IMR-90 (cell line): Measurements from ENCODE around the gene SRP9. TPM values are rescaled to one million over a fixed set of nuclear protein-coding genes. Genes with fewer than 3 reads are reported as not detected.

Experiments used
- ATAC-seq: fragments of 200-7000 bp; cut with Tn5 transposase; 2 replicates; pipeline ENCODE4 v1.9.1; 2020; ENCODE audit warnings: low read depth, mild to moderate bottlenecking, moderate library complexity
- BruUV-seq: library from RNA; stranded (reverse); fragments of 400-500 nt; replicated peaks from 2 replicates; lab custom pipeline; 2021; lab: Mats Ljungman, UMichigan
- CTCF ChIA-PET: fragments of 300-600 bp; formaldehyde crosslinking; extraction: SDS; loops from one replicate; lab custom pipeline; 2021; ENCODE audit warnings: antibody characterized with exemption; lab: Yijun Ruan, JAX
- POLR2A ChIA-PET: fragments of 300-600 bp; sonication (Branson Sonifier 250); formaldehyde crosslinking; loops from one replicate; lab custom pipeline; 2022; ENCODE audit warnings: antibody characterized with exemption; ENCODE audit not compliant: unreplicated experiment; lab: Charles Lee
- DNase-seq: peaks from one replicate; pipeline ENCODE4 v3.0.0; 2013
- H2AFZ ChIP-seq: replicated peaks from 2 replicates; pipeline ENCODE3; 2013; ENCODE audit warnings: low read length, mild to moderate bottlenecking; ENCODE audit not compliant: poor library complexity
- H2AK5ac ChIP-seq: 2 replicates; pipeline ENCODE4 v1.6.1; 2013; ENCODE audit warnings: low read depth, low read length, inconsistent platforms
- H2AK9ac ChIP-seq: replicated peaks from 2 replicates; pipeline ENCODE3; 2013; ENCODE audit warnings: mild to moderate bottlenecking, low read depth, low read length, moderate library complexity; ENCODE audit not compliant: poor library complexity
- H2BK120ac ChIP-seq: 2 replicates; pipeline ENCODE4 v1.6.1; 2013; ENCODE audit warnings: low read depth, low read length, inconsistent platforms
- H2BK15ac ChIP-seq: 3 replicates; pipeline ENCODE4 v1.6.1; 2013; ENCODE audit warnings: low read depth, low read length, inconsistent platforms
- H2BK20ac ChIP-seq: 2 replicates; pipeline ENCODE4 v1.6.1; 2013; ENCODE audit warnings: low read depth, mild to moderate bottlenecking, inconsistent platforms, low read length, moderate library complexity
- H2BK5ac ChIP-seq: 2 replicates; pipeline ENCODE4 v1.6.1; 2013; ENCODE audit warnings: mild to moderate bottlenecking, low read depth, low read length, inconsistent platforms; ENCODE audit not compliant: poor library complexity, severe bottlenecking
- H3K14ac ChIP-seq: replicated peaks from 2 replicates; pipeline ENCODE4 v1.6.1; 2013; ENCODE audit warnings: low read depth, low read length, inconsistent platforms
- H3K18ac ChIP-seq: 2 replicates; pipeline ENCODE4 v1.6.1; 2013; ENCODE audit warnings: low read depth, low read length, control low read depth
- H3K23ac ChIP-seq: 2 replicates; pipeline ENCODE4 v1.6.1; 2013; ENCODE audit warnings: low read depth, low read length, inconsistent platforms
- H3K27ac ChIP-seq: 2 replicates; pipeline ENCODE4 v1.5.1; 2013; ENCODE audit warnings: mild to moderate bottlenecking, control low read depth, low read length; ENCODE audit not compliant: insufficient read depth
- H3K27me3 ChIP-seq: 2 replicates; pipeline ENCODE4 v1.6.1; 2013; ENCODE audit warnings: low read length; ENCODE audit not compliant: control insufficient read depth, insufficient read depth
- H3K36me3 ChIP-seq: 2 replicates; pipeline ENCODE4 v1.6.1; 2013; ENCODE audit warnings: low read length, mixed read lengths; ENCODE audit not compliant: control insufficient read depth, insufficient read depth
- H3K4ac ChIP-seq: 2 replicates; pipeline ENCODE4 v1.6.1; 2013; ENCODE audit warnings: low read depth, low read length, inconsistent platforms
- H3K4me1 ChIP-seq: 2 replicates; pipeline ENCODE4 v1.6.1; 2013; ENCODE audit warnings: low read length, mixed read lengths; ENCODE audit not compliant: control insufficient read depth, insufficient read depth
- H3K4me2 ChIP-seq: 2 replicates; pipeline ENCODE4 v1.6.1; 2013; ENCODE audit warnings: low read depth, mild to moderate bottlenecking, control low read depth, low read length, moderate library complexity
- H3K4me3 ChIP-seq: 2 replicates; pipeline ENCODE4 v1.5.1; 2013; ENCODE audit warnings: low read depth, mild to moderate bottlenecking, control low read depth, low read length, moderate library complexity; ENCODE audit not compliant: insufficient read depth
- H3K56ac ChIP-seq: 2 replicates; pipeline ENCODE4 v1.6.1; 2013; ENCODE audit warnings: low read length, inconsistent platforms; ENCODE audit not compliant: insufficient read depth; ENCODE audit errors: extremely low read depth
- H3K79me1 ChIP-seq, 2 experiments: 2 replicates each; pipeline ENCODE4 v1.6.1; 2013; ENCODE audit warnings: low read length in 2 of 2, inconsistent platforms in 1 of 2, low read depth in 1 of 2
- H3K9ac ChIP-seq: 2 replicates; pipeline ENCODE4 v1.6.1; 2013; ENCODE audit warnings: low read depth, low read length, control low read depth
- H3K9me1 ChIP-seq: 2 replicates; pipeline ENCODE4 v1.6.1; 2013; ENCODE audit warnings: low read length, inconsistent platforms; ENCODE audit not compliant: insufficient read depth
- H3K9me3 ChIP-seq: 2 replicates; pipeline ENCODE4 v1.6.1; 2013; ENCODE audit warnings: low read length; ENCODE audit not compliant: control insufficient read depth, insufficient read depth
- H4K20me1 ChIP-seq: 2 replicates; pipeline ENCODE4 v1.6.1; 2013; ENCODE audit warnings: low read length, inconsistent platforms; ENCODE audit not compliant: insufficient read depth
- H4K5ac ChIP-seq: 2 replicates; pipeline ENCODE4 v1.6.1; 2013; ENCODE audit warnings: mild to moderate bottlenecking, low read depth, low read length, control low read depth
- H4K8ac ChIP-seq, 2 experiments: 2 replicates each; pipeline ENCODE4 v1.6.1; 2013; ENCODE audit warnings: low read depth in 2 of 2, low read length in 2 of 2, control low read depth in 1 of 2, inconsistent platforms in 1 of 2
- H4K91ac ChIP-seq: 2 replicates; pipeline ENCODE4 v1.6.1; 2013; ENCODE audit warnings: low read depth, low read length, inconsistent platforms; ENCODE audit not compliant: insufficient read depth
- BHLHE40 ChIP-seq: fragments of 150-350 bp; IDR thresholded peaks from 2 replicates; pipeline ENCODE4 v1.6.1; 2016; ENCODE audit warnings: mild to moderate bottlenecking, low read depth, low read length
- CEBPB ChIP-seq: IDR thresholded peaks from 2 replicates; pipeline ENCODE4 v1.6.1; 2012; ENCODE audit warnings: low read depth, low read length, improper control_type of control experiment
- CHD1 ChIP-seq: IDR thresholded peaks from 2 replicates; pipeline ENCODE4 v1.6.1; 2012; ENCODE audit warnings: low read depth, low read length, improper control_type of control experiment
- CTCF ChIP-seq: conservative IDR thresholded peaks from 2 replicates; pipeline ENCODE4 v1.5.1; 2012; ENCODE audit warnings: mild to moderate bottlenecking, low read depth, low read length, improper control_type of control experiment
- FOS ChIP-seq: fragments of 150-350 bp; IDR thresholded peaks from 2 replicates; pipeline ENCODE4 v1.6.1; 2016; ENCODE audit warnings: low read depth, low read length
- MAFK ChIP-seq: IDR thresholded peaks from 2 replicates; pipeline ENCODE4 v1.6.1; 2012; ENCODE audit warnings: low read depth, low read length, improper control_type of control experiment
- MAZ ChIP-seq: IDR thresholded peaks from 2 replicates; pipeline ENCODE4 v1.6.1; 2012; ENCODE audit warnings: low read depth, mild to moderate bottlenecking, low read length, improper control_type of control experiment, moderate library complexity, borderline replicate concordance
- MXI1 ChIP-seq: IDR thresholded peaks from 2 replicates; pipeline ENCODE4 v1.6.1; 2012; ENCODE audit warnings: low read depth, mild to moderate bottlenecking, low read length, moderate library complexity, borderline replicate concordance
- NFE2L2 ChIP-seq: fragments of 150-350 bp; IDR thresholded peaks from 2 replicates; pipeline ENCODE4 v1.6.1; 2016; ENCODE audit warnings: low read depth, mild to moderate bottlenecking, low read length
- POLR2A ChIP-seq: IDR thresholded peaks from 2 replicates; pipeline ENCODE4 v1.6.1; 2012; ENCODE audit warnings: mild to moderate bottlenecking, low read depth, low read length
- RAD21 ChIP-seq: IDR thresholded peaks from 2 replicates; pipeline ENCODE4 v1.6.1; 2012; ENCODE audit warnings: low read length, improper control_type of control experiment
- RCOR1 ChIP-seq: IDR thresholded peaks from 2 replicates; pipeline ENCODE4 v1.6.1; 2012; ENCODE audit warnings: mild to moderate bottlenecking, low read length, improper control_type of control experiment; ENCODE audit not compliant: insufficient replicate concordance
- RFX5 ChIP-seq: IDR thresholded peaks from 2 replicates; pipeline ENCODE4 v1.8.0; 2012; ENCODE audit warnings: low read depth, mild to moderate bottlenecking, low read length, moderate library complexity
- SMC3 ChIP-seq: fragments of 150-350 bp; IDR thresholded peaks from 2 replicates; pipeline ENCODE4 v1.6.1; 2016; ENCODE audit warnings: low read depth, mild to moderate bottlenecking, antibody characterized with exemption, low read length, moderate library complexity
- WGBS, 2 experiments: methylation state at CpG; one replicate each; pipeline versions ENCODE4 v1.1.5 to v1.1.7; 2013; ENCODE audit warnings: missing lambda C conversion rate in 2 of 2; ENCODE audit not compliant: insufficient read length in 1 of 2; ENCODE audit errors: extremely low coverage in 2 of 2; 5-methylcytosine and 5-hydroxymethylcytosine counted together
- dilution Hi-C: fragments of 300-500 bp; cut with HindIII; formaldehyde crosslinking; loops from one replicate; pipeline ENCODE4 v1.14.3; 2018; ENCODE audit warnings: low sequenced_read_pairs; ENCODE audit not compliant: unreplicated experiment
- in situ Hi-C: fragments of 300-500 bp; cut with MboI; formaldehyde crosslinking; loops from 3 replicates; pipeline ENCODE4 v1.14.3; 2019; ENCODE audit warnings: low sequenced_read_pairs, inconsistent platforms, mixed read lengths
- intact Hi-C: fragments of 100-400 bp; cut with micrococcal nuclease; formaldehyde crosslinking; loops from 2 replicates; pipeline ENCODE4 v1.10.0; 2022
- polyA plus RNA-seq, 3 experiments: library from polyadenylated mRNA; depleted of rRNA; stranded (reverse); fragments of >200 nt; gene quantifications; 2 replicates each; pipeline ENCODE4 v1.2.3, GENCODE V29; 2012; ENCODE audit warnings: low replicate concordance in 1 of 3
- total RNA-seq: library from RNA; depleted of rRNA; stranded (reverse); fragments of >200 nt; gene quantifications from 2 replicates; pipeline ENCODE4 v1.2.3, GENCODE V29; 2012
- TF ChIP-seq, protein P1 (sequence below): fragments of 150-350 bp; IDR thresholded peaks from 2 replicates; pipeline ENCODE4 v1.6.1; 2017; ENCODE audit warnings: mild to moderate bottlenecking, antibody characterized with exemption, low read length, low read depth

The SRP9 gene
- total and polyA plus RNA-seq, 2 of the 4 experiments (the other 2 are of a cell fraction): 230 to 295 TPM

DNA sequence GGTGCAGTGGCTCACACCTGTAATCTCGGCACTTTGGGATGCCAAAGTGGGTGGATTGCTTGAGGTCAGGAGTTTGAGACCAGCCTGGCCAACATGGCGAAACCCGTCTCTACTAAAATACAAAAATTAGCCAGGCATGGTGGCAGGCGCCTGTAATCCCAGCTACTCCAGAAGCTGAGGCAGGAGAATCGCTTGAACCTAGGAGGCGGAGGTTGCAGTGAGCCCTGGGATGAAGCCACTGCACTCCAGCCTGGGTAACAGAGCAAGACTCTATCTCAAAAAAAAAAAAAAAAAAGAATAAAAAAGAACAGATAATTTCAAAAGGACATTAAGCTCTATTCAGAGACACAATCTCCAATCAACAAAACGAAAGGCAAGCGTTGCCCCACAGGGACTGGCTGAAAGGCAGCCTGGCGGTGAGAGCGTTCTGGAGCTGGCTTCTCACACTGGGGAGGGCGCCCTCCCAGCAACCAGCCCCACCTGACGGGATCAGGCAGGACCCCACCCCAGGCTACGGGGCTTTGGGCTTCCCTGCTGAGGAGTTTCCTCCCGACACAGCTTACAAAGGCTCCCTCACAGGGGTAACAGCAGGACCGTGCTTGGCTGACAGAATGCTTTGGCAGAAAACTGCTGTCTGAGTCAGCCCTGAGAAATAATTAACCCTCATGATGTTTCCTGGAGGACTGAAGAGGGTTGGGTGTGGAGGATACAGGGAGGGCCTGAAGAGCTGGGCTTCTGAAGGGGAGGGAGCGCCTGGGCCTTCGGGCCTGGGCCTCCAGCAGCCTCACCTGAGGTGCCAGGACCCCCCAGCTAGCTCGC, 31.1 kb upstream of the SRP9 start:
- Histone ChIP-seq H3K56ac (peak overlapping the region; percentile 73), H3K4me2 (peak overlapping the region; percentile 72), H3K23ac (peak overlapping the region; percentile 57; the same call in 1 of the 2 replicates), H3K79me1 (no peaks in the 10 kb centered on the region), H3K9me1 (no peaks in the 10 kb centered on the region), H2BK120ac (peak overlapping the region; percentile 96), H2BK5ac (peak overlapping the region; percentile 45), H3K18ac (peak overlapping the region; percentile 26; the same call in 1 of the 2 replicates), H3K4ac (peak overlapping the region; percentile 82), H4K5ac (peak overlapping the region; percentile 22), H4K91ac (peak overlapping the region; percentile 47), H4K8ac (peak overlapping the region; percentile 30 to 47), H4K20me1 (no peaks in the 10 kb centered on the region), H2BK20ac (peak overlapping the region; percentile 84; the same call in 1 of the 2 replicates), H3K14ac (peak overlapping the region; percentile 79), H2AK5ac (peak overlapping the region; percentile 77), H3K4me1 (no peaks in the 10 kb centered on the region; the same call in 1 of the 2 replicates), H2AK9ac (peak overlapping the region; percentile 53), H3K36me3 (no peaks in the 10 kb centered on the region), H3K4me3 (peak overlapping the region; percentile 35), H2BK15ac (peak overlapping the region; percentile 75; the same call in 1 of the 3 replicates), H3K27me3 (0 out of 2 replicates have a peak, but pooled peaks cover 2% of the 10 kb centered on the region), H3K27ac (peak overlapping the region; percentile 84), H2AFZ (peak overlapping the region; percentile 89), H3K9ac (peak overlapping the region; percentile 71), H3K9me3 (no peaks in the 10 kb centered on the region)
- ChIA-PET POLR2A (interaction anchor here (1.1 kb wide), 1 partner anchor 18 kb away, joined by 24 read pairs; no protein-coding TSS in a partner anchor), CTCF (interaction anchor here (0.6 to 1.6 kb wide), 3 partner anchors 11 to 147 kb away, joined by 3 to 5 read pairs (median 4); no protein-coding TSS in a partner anchor)
- no CpG with 5 or more reads among the region's 18 CpGs for WGBS, 2 experiments
- peak; percentile 98 for ATAC-seq
- peak; percentile 90 for DNase-seq
- BruUV-seq: no TSS peak
- intact Hi-C loops: no loop called here
- dilution Hi-C loops: no loop called here
- in situ Hi-C loops: no loop called here
- TF ChIP-seq MAZ (no peak; the same call in 1 of the 2 replicates), CHD1 (no peak), RCOR1 (no peak), MXI1 (no peak), NFE2L2 (no peak), CEBPB (no peak), BHLHE40 (peak; percentile 53; the same call in 1 of the 2 replicates), CTCF (no peak), POLR2A (peak; percentile 49; the same call in 1 of the 2 replicates), MAFK (no peak), RAD21 (no peak), FOS (peak; percentile 44), SMC3 (peak; percentile 10; the same call in 1 of the 2 replicates), RFX5 (no peak)
- TF ChIP-seq, protein P1, sequence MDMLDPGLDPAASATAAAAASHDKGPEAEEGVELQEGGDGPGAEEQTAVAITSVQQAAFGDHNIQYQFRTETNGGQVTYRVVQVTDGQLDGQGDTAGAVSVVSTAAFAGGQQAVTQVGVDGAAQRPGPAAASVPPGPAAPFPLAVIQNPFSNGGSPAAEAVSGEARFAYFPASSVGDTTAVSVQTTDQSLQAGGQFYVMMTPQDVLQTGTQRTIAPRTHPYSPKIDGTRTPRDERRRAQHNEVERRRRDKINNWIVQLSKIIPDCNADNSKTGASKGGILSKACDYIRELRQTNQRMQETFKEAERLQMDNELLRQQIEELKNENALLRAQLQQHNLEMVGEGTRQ: no peak
